Astrocyte of the hippocampus (primary cell): Measurements from ENCODE around the gene PRIM1.
"Not testable (repeated sequence)": the region's sequence is repeated elsewhere in the genome, so short reads cannot be mapped to it uniquely, and the experiment has no call there.

Experiments used
- DNase-seq: peaks from one replicate; pipeline ENCODE4 v3.0.0; 2011; ENCODE audit warnings: low read depth, low spot score

Gene PRIM1

GRCh38 chr12:56761812-56762211 is 9.7 kb upstream of the PRIM1 start:
- no peak for DNase-seq

DNA sequence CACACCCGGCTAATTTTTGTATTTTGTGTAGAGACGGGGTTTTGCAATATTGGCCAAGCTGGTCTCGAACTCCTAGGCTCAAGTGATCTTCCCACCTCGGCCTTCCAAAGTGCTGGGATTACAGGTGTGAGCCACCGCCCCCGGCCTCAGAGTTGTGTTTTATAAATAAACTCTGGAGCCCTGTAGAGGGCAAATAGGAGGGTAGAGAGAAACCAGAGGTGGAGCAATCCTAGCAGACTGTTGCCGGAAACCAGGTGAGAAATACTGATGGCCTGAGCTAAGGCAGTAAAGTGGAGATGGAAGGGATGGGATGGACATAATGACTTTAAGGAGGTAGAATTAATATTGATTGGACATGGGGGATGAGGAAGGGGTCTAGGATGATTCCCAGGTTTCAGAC is 8.3 kb upstream of the PRIM1 start:
- DNase-seq, result no peak

- DNase-seq, result no peak
These were observed 7.3 kb upstream of the PRIM1 start for GRCh38 chr12:56759263-56759908.

- DNase-seq, result no peak
These were observed 6.7 kb upstream of the PRIM1 start for GRCh38 chr12:56758728-56759262.

GRCh38 chr12:56757971-56758370 is 5.8 kb upstream of the PRIM1 start:
- not testable (repeated sequence) for DNase-seq

GRCh38 chr12:56753566-56753965 is 1.4 kb upstream of the PRIM1 start:
- DNase-seq, result no peak

DNA sequence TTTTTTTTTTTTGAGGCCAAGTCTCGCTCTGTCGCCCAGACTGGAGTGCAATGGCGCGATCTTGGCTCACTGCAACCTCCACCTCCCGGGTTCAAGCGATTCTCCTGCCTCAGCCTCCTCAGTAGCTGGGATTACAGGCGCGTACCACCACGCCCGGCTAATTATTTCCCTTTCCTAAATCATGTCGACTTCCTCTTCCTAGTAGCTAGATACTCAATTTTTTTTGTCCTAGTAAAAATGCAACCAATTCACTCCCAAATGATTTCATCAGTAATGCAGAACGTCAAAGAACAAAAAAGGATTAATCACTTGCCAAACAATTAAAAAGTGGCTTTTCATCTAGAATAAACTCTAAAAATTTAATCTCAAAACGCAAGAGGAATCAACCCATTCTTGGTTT is 1.5 kb downstream of the PRIM1 start:
- DNase-seq, result not testable (repeated sequence)

DNA sequence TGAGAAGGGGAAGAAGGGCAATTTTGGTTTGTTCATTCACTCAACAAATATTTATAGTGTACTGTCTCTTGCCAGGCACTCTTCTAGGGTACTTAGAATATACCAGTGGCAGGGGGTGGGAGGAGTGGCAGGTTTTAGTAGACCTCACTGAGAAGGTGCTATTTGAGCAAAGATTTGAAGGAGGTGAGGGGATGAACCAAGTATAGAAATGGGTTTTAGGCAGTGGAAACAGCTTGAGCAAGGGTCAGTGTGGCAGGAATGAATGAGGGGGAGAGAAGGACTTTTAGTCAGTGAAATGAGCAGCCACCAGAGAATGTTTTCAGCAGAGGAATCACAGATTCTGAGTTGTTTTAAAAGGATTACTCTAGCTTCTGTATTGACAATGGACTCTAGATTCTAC is 2.3 kb downstream of the PRIM1 start:
- DNase-seq, result no peak

DNA sequence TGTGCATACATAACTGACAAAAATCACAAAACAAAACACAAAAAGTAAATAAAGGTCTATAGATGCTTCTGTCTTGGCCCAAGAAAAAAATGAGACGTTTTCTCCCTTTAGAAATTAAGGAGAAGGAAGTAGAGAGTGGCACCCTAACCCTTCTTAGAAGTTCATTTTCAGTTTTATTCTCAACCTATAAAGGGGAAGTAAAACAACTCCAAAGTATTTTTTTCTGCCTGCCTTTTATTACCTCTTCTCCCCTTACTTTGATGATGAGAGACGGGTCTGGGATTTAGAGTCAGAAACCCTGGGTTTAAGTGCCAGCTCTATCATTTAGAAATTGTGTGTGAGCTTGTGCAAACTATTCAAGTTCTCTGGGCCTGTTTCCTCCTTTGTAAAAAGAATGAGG is 2.8 kb downstream of the PRIM1 start:
- DNase-seq, result no peak

DNA sequence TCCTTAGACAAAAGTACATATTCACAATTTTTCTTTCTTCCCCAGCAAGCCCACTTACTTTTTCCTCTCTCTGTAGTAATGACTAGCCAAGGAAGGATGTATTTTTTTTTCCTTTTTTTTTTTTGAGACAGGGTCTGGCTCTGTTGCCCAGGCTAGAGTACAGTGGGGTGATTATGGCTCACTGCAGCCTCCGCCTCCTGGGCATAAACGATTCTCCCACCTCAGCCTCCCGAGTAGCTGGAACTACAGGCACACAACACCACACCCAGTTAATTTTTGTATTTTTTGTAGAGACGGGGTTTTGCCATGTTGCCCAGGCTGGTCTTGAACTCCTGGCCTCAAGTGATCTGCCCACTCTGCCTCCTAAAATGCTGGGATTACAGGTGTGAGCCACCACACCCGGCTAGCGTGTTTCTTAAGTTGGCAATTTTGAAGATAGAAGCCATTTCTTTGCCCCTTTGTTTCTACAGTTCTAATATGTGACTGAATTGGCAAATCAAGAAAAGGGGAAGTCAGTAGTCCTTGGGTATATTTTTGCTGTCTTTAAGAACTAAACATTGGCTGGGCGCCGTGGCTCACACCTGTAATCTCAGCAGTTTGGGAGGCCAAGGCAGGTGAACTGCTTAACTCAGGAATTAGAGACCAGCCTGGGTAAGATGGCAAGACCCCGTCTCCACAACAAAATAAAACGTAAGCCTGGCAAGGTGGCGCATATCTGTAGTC is 23.8 kb downstream of the PRIM1 start:
- no peak for DNase-seq

- DNase-seq, result not testable (repeated sequence)
These were observed 25.9 kb downstream of the PRIM1 start for GRCh38 chr12:56726196-56726675.

GRCh38 chr12:56725723-56726102 is 26.4 kb downstream of the PRIM1 start:
- DNase-seq, result no peak

- peak; percentile 98 for DNase-seq
These were observed 27.0 kb downstream of the PRIM1 start, which contains the start of gene NACA for GRCh38 chr12:56724972-56725722. TSS of gene NACA (minus strand) at chr12:56725299. CDS start at chr12:56724521, 778 bp downstream.

DNA sequence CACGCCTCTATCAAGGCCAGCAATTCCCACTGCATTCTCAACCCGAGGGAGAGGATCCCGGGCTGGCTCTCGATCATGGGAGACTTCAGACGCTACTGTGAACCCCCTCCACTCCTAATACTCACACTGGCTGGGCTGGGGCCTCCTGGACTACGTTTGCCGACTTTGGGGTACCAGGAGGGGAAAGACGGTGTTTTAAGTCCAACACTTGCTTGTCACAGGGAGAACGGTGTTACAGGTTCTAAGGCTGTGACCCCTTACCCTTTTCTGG is 27.5 kb downstream of the PRIM1 start:
- no peak for DNase-seq

DNA sequence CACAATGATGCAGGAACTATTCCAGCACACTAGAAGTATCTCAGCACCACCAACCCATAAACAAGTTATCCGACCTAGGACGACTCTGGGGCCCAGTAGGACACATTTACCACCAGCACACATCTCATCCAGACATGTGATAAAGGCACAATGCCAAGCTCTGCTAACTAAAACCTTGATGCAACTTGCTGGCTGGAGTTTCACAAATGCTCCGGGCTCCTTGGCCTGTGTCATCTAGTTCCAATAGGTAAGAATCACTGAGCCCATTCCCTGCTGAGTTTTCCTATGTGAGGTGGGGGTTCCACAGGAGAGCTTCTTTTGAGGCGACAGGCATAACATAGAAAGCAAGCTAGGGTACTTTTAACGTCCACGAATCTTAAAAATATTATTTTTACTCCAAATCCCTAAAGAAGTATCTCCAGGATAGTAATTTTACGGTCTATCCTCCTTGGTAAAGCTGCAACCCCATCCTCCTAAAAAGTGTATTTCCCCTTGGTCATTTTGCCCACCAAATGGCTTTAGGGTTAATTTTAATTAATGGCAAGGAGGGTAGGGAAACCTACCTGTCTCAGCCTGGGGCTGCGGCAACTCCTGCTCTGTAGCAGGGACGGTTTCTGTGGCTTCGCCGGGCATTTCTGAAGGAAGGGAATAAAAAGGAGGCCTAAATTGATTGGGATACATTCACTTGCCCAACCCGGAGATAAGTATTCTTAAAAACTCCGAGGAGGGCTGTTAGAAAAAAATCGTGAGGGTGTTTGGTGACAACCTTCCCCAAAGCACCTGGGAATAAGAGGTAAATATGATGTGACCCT is 28.0 kb downstream of the PRIM1 start:
- DNase-seq, result peak; percentile 64

- DNase-seq, result no peak
These were observed 28.8 kb downstream of the PRIM1 start for GRCh38 chr12:56723352-56723751.

DNA sequence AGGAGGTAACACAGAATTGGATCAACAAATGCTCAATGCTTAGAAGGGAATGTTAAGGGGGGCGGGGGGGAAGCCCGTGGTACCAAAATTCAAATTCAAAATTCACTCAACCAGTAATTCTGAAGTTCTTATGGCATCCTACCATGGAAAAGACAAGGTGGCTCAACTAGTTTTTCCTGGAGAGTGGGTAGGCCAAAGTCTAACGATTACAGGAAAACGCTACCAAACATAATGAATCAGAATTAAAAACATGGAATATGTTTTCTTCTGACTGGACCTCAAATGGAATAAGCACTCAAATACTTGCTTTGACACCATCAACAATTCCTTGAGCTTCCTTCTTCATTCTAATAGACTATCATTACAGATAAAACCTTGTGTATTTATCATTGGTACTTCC is 29.3 kb downstream of the PRIM1 start:
- no peak for DNase-seq

DNA sequence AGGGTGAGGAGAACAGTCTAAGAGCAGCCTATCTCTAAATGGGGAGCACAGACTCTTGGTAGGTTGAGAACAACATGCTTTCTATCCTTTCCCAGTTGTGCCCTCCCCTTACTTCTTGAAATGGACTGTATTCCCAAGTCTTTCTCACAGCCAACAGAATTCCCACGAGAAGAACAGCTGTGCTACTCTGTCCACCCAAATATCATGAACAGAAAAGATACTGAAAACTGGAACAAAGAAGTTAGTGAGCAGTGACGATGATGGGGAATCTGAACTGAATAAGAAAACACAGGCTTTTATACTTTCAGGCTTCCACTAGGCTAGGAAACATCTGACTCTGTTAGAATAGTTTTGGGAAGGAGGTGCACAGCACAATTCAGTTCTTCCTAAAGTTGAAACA is 30.4 kb downstream of the PRIM1 start:
- DNase-seq, result no peak

GRCh38 chr12:56721216-56721615 is 30.9 kb downstream of the PRIM1 start:
- DNase-seq, result no peak

- no peak for DNase-seq
These were observed 31.4 kb downstream of the PRIM1 start for GRCh38 chr12:56720731-56721151.

- DNase-seq, result no peak
These were observed 33.1 kb downstream of the PRIM1 start for GRCh38 chr12:56719056-56719455.

DNA sequence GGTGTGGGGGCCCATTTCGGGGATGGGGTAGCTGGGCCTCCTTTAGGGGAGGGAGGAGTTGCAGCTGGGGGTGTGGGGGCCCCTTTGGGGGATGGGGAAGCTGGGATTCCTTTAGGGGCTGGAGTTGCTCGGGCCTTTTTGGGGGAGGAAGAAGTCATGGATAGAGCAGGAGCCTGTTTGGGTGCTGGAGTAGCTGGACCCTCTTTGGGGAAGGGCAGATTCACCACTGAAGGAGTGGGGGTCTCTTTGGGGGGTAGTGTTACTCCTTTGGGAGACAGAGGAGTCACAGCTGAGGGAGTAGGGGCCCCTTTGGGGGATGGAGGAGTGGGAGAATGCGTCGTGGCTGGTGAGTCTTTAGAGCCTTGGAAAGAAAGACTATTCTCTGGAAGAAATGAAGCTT is 33.5 kb downstream of the PRIM1 start:
- DNase-seq, result no peak
